GM10266 (cell line): ENCODE data around the gene VDR.
"Not testable (repeated sequence)": the region's sequence is repeated elsewhere in the genome, so short reads cannot be mapped to it uniquely, and the experiment has no call there.

Experiments used
- DNase-seq: peaks from one replicate; pipeline ENCODE4 v3.0.0; 2012; ENCODE audit errors: extremely low spot score
- CTCF ChIP-seq: IDR thresholded peaks from 2 replicates; pipeline ENCODE4 v1.5.1; 2012; ENCODE audit warnings: mild to moderate bottlenecking, low read depth; ENCODE audit not compliant: control insufficient read depth, insufficient read depth; ENCODE audit errors: missing control alignments

VDR gene

GRCh38 chr12:47817272-47818006 lies 87.4 kb downstream of the VDR start:
- peak; percentile 22 for TF ChIP-seq CTCF
- DNase-seq = no peak

DNA sequence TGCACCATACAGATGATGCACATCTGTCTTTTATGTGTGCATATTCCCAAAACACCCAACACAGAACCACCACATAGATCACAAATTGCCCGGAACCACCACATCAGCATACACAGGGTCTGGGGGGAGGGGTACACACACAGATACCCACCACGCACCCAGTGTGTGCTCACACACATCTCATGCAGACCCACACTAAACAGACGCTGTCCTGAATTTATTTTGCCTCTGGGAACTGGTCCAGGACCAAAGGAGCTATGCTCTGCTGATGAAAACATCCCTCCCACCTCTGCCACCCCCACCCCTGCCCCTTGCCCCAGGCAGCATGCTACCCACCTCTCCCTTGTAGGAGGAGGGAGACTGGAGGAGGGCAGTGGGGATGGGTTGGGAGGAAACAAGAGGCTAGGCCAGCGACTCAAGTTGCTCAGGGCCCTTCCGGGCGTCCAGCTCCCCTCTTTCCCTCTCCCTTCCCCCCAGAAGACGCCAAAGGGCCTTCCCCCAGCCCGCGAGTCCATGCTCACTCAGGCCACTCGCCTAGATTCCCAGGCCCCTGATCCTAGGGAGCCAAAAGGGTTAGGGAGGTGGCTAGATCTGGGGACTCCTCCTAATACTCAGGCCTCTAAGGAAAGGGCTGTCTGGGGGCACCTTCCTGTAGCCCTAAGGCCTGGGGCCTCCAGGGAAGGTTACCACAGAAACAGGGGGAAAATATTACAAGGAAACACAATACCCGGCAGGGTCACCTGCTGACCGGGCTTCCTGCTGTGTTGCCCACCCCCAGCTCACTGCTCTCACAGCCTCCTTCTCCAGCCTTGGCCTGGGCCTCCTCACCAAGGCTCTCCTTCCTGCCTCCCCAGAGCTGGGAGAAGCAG lies 88.2 kb downstream of the VDR start:
- no peak for TF ChIP-seq CTCF
- DNase-seq = no peak

GRCh38 chr12:47815447-47815846 lies 89.3 kb downstream of the VDR start:
- DNase-seq = not testable (repeated sequence)

DNA sequence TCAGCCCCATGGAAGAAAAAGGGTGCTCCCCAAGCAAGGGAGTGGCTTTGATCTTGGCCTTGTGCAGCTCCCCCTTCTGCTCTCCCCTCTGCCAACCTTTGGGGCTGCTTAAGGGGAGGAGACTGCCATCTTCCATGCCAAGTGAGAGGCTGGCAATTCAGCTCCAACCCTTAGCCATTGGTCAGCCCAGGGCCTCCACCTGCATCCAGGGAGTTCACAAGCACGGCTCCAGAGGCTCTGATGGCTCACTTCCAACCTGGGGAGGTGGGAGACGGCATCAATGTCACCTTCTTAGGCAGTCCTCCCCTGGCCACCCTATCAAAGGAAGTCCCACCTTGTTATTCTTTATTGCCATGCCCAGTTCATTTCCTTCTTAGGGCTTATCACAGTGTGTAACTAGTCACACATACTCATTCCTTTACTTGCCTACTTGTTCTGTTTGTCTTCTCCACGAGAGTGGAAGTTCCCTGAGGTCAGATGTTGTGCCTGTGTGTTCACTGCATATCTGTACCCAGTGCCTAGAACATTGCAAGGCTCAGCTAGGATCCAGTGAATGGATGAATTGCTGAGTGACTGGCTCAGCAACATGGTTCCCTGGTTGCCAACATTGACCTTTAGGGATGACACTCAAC lies 90.1 kb downstream of the VDR start:
- DNase-seq = no peak
- TF ChIP-seq CTCF = no peak

- TF ChIP-seq CTCF = no peak
- peak; percentile 72 for DNase-seq
These were observed 91.1 kb downstream of the VDR start for GRCh38 chr12:47813511-47814196.

DNA sequence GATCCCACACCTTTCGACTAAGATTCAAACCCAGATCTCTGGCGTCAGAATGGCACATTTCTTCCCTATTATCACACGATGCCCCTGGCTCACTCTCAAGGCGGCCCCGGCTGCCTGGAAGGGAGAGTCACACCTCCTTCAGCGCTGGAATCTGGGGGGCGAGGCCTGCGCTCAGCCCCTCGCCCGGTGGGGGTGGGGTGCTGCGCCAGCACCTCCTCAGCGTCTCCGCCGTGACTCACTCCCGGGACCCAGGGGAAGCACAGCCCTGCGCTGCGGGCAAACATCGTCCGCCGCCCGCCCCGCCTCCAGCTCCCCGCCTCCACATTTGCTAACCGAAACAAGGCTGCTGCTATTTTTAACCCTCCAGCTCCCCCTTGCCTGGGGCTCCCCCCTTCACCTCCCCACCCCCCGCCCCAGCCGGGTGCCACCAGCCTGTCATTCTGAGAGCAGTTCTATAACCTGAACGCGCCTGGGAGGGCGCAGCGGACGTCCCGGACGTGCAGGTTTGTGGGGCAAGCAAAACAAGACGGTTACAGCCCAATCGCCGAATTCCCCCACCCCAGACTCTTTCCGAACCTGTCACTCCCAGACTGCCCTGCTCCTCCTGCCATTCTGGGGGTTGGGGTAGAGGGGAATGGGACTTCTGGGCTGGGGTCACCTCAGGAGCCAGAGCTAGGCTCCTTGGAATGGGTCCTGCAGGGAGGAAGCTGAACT lies 91.8 kb downstream of the VDR start:
- TF ChIP-seq CTCF = peak; percentile 36
- DNase-seq = peak; percentile 93
